ENCODE measurements around the gene CYP2R1. TPM values are rescaled to one million over a fixed set of nuclear protein-coding genes. Genes with fewer than 3 reads are reported as not detected.
A peak's percentile ranks its signal among the peaks of the same experiment; 100 is the strongest.

Gene CYP2R1
- total and polyA plus RNA-seq, 7 experiments from 2014 or later = 13.3 to 19.1 (median 15.1) TPM

DNA sequence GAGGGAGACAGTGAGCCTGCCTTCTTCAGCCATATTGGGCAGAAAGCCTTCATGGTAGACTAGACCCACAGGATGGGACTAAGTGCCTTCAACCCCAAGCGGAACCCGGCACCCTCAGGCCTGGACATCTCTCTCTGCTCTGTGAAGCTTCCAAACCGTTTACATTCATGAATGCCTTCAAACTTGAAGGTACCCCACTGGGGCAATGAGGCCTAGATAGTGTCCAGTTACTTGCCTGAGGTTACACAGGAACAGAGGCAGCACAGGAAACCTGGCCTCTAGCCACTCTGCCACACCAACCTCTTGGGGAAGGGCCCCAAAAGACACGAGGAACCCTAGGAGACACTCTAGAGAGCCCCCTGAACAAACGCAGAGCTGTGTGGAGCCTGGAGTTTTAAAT lies 14.5 kb upstream of the CYP2R1 start:
- DNase-seq (no peak), ATAC-seq (no peak)
- Mint-ChIP-seq H3K27ac (peak overlapping the region; percentile 2 to 94 (median 77)), H3K4me3 (peak overlapping the region; percentile 44 to 99 (median 88)), H3K36me3 (no peaks in the 10 kb centered on the region), H3K9me3 (peaks cover 0 to 2% (median 0%) of the 10 kb centered on the region in 11 donors), H3K4me1 (peaks cover 26 to 54% (median 43%) of the 10 kb centered on the region in 7 donors), H3K27me3 (no peaks in the 10 kb centered on the region)
- intact Hi-C loops (cut with micrococcal nuclease) = loop anchor here (5.0 to 10.0 kb wide), 6 partner anchors 832 to 1239 kb away; partner anchors contain the start of genes FAR1 (in 1 of the 2) and SPON1 (in 1 of the 2)
- ChIA-PET POLR2A (interaction anchor here (0.7 to 1.8 kb wide), 5 partner anchors 15 to 386 kb away, joined by 3 to 9 read pairs (median 5); partner anchors contain the start of gene CYP2R1), CTCF (interaction anchor here (0.6 to 6.4 kb wide), 24 partner anchors 9 to 1134 kb away, joined by 3 to 110 read pairs (median 6); partner anchors contain the start of genes CALCB and CYP2R1)
- H3K27me3 ChIP-seq (ENCODE audit: control insufficient read depth in 2 of 2, insufficient read depth in 2 of 2, low read length in 2 of 2) = no peaks in the 10 kb centered on the region
- H3K4me3 ChIP-seq (ENCODE audit: low read length) = no peak overlapping the region
- no peak overlapping the region for H3K27ac ChIP-seq (ENCODE audit: low read depth, low read length)
- H3K4me1 ChIP-seq (ENCODE audit: control insufficient read depth in 2 of 2, insufficient read depth in 2 of 2, low read length in 2 of 2) = peaks cover 0 to 9% of the 10 kb centered on the region in 2 donors
- peaks cover 0 to 5% (median 0%) of the 10 kb centered on the region in 3 experiments for H3K36me3 ChIP-seq (ENCODE audit: control insufficient read depth in 2 of 3, insufficient read depth in 3 of 3, low read length in 3 of 3)
- H3K9me3 ChIP-seq (ENCODE audit: control insufficient read depth in 2 of 3, low read length in 3 of 3) = no peaks in the 10 kb centered on the region

DNA sequence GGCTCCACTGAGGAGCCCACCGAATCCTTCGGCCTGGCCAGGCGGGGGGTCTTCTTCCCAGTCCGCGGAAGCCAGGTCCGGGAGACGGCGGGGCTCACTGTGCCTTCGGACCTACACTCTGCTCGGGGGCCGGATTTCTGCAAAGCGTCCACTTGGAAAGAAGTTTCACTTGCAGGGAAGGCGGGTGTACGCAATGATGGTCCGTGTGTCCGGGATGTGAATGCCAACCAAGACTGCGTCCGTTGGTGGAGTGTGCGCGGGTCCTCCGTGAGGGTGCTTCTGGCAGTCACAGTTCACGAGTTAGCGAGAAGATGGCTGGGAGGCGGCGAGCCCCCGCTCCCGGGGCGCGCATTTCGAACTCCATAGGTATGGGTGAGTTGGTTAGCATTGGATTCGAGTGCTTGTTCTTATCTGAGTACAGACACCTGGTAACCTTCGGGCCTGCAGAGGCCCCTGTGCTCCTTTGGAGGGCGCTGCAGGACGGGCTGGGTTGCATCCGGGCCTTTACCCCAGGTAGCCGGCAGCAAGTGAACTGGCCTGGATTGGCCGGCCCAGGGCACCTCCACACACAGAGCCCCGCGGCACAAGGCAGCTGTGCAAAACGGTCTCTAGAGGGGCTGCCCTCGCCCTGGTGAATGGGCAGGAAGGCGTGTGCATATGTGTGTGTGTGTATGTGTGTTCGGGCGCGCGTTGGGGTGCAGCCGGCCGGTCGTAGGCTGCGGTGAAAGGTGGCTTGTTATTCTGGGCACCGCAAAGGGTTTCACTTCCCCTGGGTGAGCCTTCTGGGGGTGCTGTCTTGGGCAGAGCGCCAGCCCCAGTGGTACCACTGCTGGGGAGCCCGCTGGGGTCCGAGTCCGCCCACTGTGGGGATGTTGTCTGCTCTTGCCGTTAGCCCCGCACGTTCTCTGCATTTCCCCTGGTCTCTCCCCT lies 13.3 kb upstream of the CYP2R1 start:
- H3K4me3 ChIP-seq (ENCODE audit: low read length) = peak overlapping the region; percentile 92
- peaks cover 0 to 2% (median 0%) of the 10 kb centered on the region in 11 donors for H3K9me3 Mint-ChIP-seq
- peak; percentile 64 to 84 (median 79) for DNase-seq
- no peaks in the 10 kb centered on the region for H3K27me3 Mint-ChIP-seq
- no peaks in the 10 kb centered on the region for H3K27me3 ChIP-seq (ENCODE audit: control insufficient read depth in 2 of 2, insufficient read depth in 2 of 2, low read length in 2 of 2)
- peak; percentile 84 for ATAC-seq
- POLR2A ChIA-PET = interaction anchor here (0.6 to 1.8 kb wide), 4 partner anchors 10 to 405 kb away, joined by 3 to 9 read pairs (median 5); partner anchors contain the start of genes COPB1, CYP2R1 and PDE3B
- H3K4me1 Mint-ChIP-seq = peaks cover 26 to 54% (median 43%) of the 10 kb centered on the region in 7 donors
- no peaks in the 10 kb centered on the region for H3K36me3 Mint-ChIP-seq
- peaks cover 0 to 5% (median 0%) of the 10 kb centered on the region in 3 experiments for H3K36me3 ChIP-seq (ENCODE audit: control insufficient read depth in 2 of 3, insufficient read depth in 3 of 3, low read length in 3 of 3)
- H3K27ac Mint-ChIP-seq = peak overlapping the region; percentile 88 to 96 (median 93)
- H3K27ac ChIP-seq (ENCODE audit: low read depth, low read length) = peak overlapping the region; percentile 74
- H3K9me3 ChIP-seq (ENCODE audit: control insufficient read depth in 2 of 3, low read length in 3 of 3) = no peaks in the 10 kb centered on the region
- intact Hi-C loops (cut with micrococcal nuclease) = loop anchor here (1.0 to 10.0 kb wide), 10 partner anchors 13 to 1238 kb away; partner anchors contain the start of genes CYP2R1 (in 2 of the 2), PSMA1 (in 2 of the 2), FAR1 (in 1 of the 2) and PDE3B (in 1 of the 2)
- CTCF ChIA-PET = interaction anchor here (0.6 to 6.4 kb wide), 11 partner anchors 14 to 595 kb away, joined by 3 to 110 read pairs (median 5); partner anchors contain the start of genes CALCB and CYP2R1
- H3K4me3 Mint-ChIP-seq = peak overlapping the region; percentile 92 to 99 (median 96)
- H3K4me1 ChIP-seq (ENCODE audit: control insufficient read depth in 2 of 2, insufficient read depth in 2 of 2, low read length in 2 of 2) = peaks cover 0 to 9% of the 10 kb centered on the region in 2 donors

DNA sequence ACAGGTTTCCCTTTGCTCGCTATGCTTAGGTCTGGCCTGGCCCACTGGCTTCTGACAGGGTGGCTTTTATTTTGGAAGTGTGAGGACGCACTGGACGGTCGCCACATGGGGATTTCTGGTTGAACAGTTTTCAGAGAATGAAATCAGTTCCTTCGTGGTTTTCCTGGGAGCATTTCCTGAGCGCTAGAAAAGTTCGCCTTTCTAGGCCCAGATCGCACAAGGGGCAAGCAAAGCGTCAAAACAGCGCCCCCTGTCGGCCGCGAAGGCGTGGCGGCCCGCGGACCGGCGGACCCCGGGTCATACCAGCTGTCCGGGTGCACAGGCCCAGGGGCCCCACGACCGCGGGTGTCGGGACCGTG lies 12.7 kb upstream of the CYP2R1 start:
- H3K27me3 ChIP-seq (ENCODE audit: control insufficient read depth in 2 of 2, insufficient read depth in 2 of 2, low read length in 2 of 2) = no peaks in the 10 kb centered on the region
- H3K36me3 Mint-ChIP-seq = no peaks in the 10 kb centered on the region
- peak overlapping the region; percentile 88 to 97 (median 94) for H3K27ac Mint-ChIP-seq
- intact Hi-C loops (cut with micrococcal nuclease) = loop anchor here (1.0 to 10.0 kb wide), 10 partner anchors 12 to 1237 kb away; partner anchors contain the start of genes CYP2R1 (in 2 of the 2), PSMA1 (in 2 of the 2), FAR1 (in 1 of the 2) and PDE3B (in 1 of the 2)
- H3K4me1 ChIP-seq (ENCODE audit: control insufficient read depth in 2 of 2, insufficient read depth in 2 of 2, low read length in 2 of 2) = peaks cover 0 to 9% of the 10 kb centered on the region in 2 donors
- peak overlapping the region; percentile 74 for H3K27ac ChIP-seq (ENCODE audit: low read depth, low read length)
- peaks cover 0 to 2% (median 0%) of the 10 kb centered on the region in 11 donors for H3K9me3 Mint-ChIP-seq
- H3K4me1 Mint-ChIP-seq = peaks cover 26 to 54% (median 43%) of the 10 kb centered on the region in 7 donors
- ChIA-PET CTCF (interaction anchor here (0.9 to 6.4 kb wide), 4 partner anchors 13 to 365 kb away, joined by 4 to 110 read pairs (median 6); partner anchors contain the start of genes CALCB and CYP2R1), POLR2A (interaction anchor here (1.5 to 1.8 kb wide), 2 partner anchors 13 to 260 kb away, joined by 7 to 9 read pairs; partner anchors contain the start of genes CYP2R1 and PDE3B)
- peak overlapping the region; percentile 92 for H3K4me3 ChIP-seq (ENCODE audit: low read length)
- H3K27me3 Mint-ChIP-seq = no peaks in the 10 kb centered on the region
- H3K36me3 ChIP-seq (ENCODE audit: control insufficient read depth in 2 of 3, insufficient read depth in 3 of 3, low read length in 3 of 3) = peaks cover 0 to 5% (median 0%) of the 10 kb centered on the region in 3 experiments
- peak; percentile 63 to 89 (median 72) for DNase-seq
- peak overlapping the region; percentile 92 to 99 (median 96) for H3K4me3 Mint-ChIP-seq
- ATAC-seq = peak; percentile 71
- H3K9me3 ChIP-seq (ENCODE audit: control insufficient read depth in 2 of 3, low read length in 3 of 3) = no peaks in the 10 kb centered on the region

DNA sequence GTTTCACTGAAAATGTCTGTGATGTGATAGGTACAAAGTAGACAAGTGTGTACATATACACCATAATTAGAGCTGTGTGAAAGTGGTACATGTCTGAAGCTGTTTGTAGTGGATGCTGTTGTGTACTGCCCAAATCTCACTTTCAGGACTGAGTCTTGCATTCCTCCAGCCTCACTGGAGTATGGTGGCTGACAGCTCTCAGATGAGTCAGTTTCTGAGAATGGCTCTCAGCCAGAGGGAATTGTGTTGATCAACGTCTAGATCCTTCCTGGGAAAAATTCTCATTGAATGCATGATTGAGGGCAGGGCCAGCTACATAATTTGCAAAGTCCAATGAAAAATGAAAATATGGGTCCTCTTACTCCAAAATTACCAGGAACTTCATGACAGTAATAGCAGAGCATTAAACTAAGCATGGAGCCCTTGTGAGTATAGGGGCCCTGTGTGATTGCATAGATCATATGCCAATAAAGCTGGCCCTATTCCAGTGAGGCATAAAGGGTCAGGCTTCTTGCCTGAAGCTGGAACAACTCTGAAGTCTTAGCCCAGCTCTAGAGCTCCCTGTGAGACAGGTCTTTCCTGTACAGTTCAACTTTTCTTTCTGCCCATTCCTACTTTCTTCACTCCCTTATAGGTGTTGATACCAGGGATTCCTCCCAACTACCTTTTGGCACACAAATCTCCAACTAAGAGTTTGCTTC lies 10.8 kb upstream of the CYP2R1 start:
- Mint-ChIP-seq H3K27ac (no peak overlapping the region), H3K36me3 (no peaks in the 10 kb centered on the region), H3K9me3 (peaks cover 0 to 2% (median 0%) of the 10 kb centered on the region in 11 donors), H3K27me3 (no peaks in the 10 kb centered on the region), H3K4me1 (peaks cover 19 to 43% (median 35%) of the 10 kb centered on the region in 7 donors), H3K4me3 (peak overlapping the region in 1 of 10 donors; percentile 29)
- POLR2A ChIA-PET = interaction anchor here (1.0 to 1.4 kb wide), 2 partner anchors 11 to 403 kb away, joined by 3 to 6 read pairs; partner anchors contain the start of genes COPB1 and CYP2R1
- peaks cover 0 to 5% (median 0%) of the 10 kb centered on the region in 3 experiments for H3K36me3 ChIP-seq (ENCODE audit: control insufficient read depth in 2 of 3, insufficient read depth in 3 of 3, low read length in 3 of 3)
- H3K9me3 ChIP-seq (ENCODE audit: control insufficient read depth in 2 of 3, low read length in 3 of 3) = no peaks in the 10 kb centered on the region
- no peak for ATAC-seq
- H3K27me3 ChIP-seq (ENCODE audit: control insufficient read depth in 2 of 2, insufficient read depth in 2 of 2, low read length in 2 of 2) = no peaks in the 10 kb centered on the region
- no peak overlapping the region for H3K27ac ChIP-seq (ENCODE audit: low read depth, low read length)
- no peak overlapping the region for H3K4me3 ChIP-seq (ENCODE audit: low read length)
- intact Hi-C loops (cut with micrococcal nuclease) = loop anchor here (10.0 kb wide), 4 partner anchors 828 to 1128 kb away; partner anchors contain the start of gene SPON1 (in 1 of the 2)
- DNase-seq = no peak
- peaks cover 0 to 9% of the 10 kb centered on the region in 2 donors for H3K4me1 ChIP-seq (ENCODE audit: control insufficient read depth in 2 of 2, insufficient read depth in 2 of 2, low read length in 2 of 2)
- CTCF ChIA-PET = interaction anchor here (0.5 to 2.0 kb wide), 6 partner anchors 103 to 434 kb away, joined by 3 to 12 read pairs (median 4); no protein-coding TSS in a partner anchor

DNA sequence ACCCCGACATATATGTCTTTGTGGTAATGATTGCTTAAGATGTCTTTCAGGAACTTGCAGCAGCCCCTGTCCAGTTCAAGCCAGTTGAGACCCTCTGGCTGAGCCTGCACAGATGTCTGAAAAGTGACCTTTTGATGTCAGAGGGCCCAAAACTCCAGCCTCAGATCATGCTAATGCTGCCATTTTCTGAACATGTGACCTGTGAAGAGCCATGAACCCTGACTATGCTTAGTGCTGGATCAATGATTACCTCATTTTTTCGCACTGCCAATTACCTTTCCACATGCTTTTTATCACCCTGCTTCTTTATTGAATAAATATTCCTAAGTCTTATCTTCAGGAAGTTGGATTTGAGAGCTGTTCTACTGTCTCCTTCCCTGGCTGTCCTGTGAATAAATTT lies 6.9 kb upstream of the CYP2R1 start:
- ChIA-PET POLR2A (interaction anchor here (0.6 to 0.7 kb wide), 2 partner anchors 39 to 366 kb away, joined by 3 read pairs; no protein-coding TSS in a partner anchor), CTCF (interaction anchor here (0.6 kb wide), 1 partner anchor 9 kb away, joined by 3 read pairs; no protein-coding TSS in a partner anchor)
- no peaks in the 10 kb centered on the region for H3K9me3 ChIP-seq (ENCODE audit: control insufficient read depth in 2 of 3, low read length in 3 of 3)
- Mint-ChIP-seq H3K27ac (no peak overlapping the region), H3K9me3 (peaks cover 0 to 3% (median 0%) of the 10 kb centered on the region in 11 donors), H3K27me3 (no peaks in the 10 kb centered on the region), H3K4me3 (no peak overlapping the region), H3K36me3 (no peaks in the 10 kb centered on the region), H3K4me1 (peaks cover 0 to 30% (median 10%) of the 10 kb centered on the region in 7 donors)
- no peaks in the 10 kb centered on the region for H3K27me3 ChIP-seq (ENCODE audit: control insufficient read depth in 2 of 2, insufficient read depth in 2 of 2, low read length in 2 of 2)
- ATAC-seq (no peak), DNase-seq (no peak)
- H3K4me3 ChIP-seq (ENCODE audit: low read length) = no peak overlapping the region
- no peaks in the 10 kb centered on the region for H3K36me3 ChIP-seq (ENCODE audit: control insufficient read depth in 2 of 3, insufficient read depth in 3 of 3, low read length in 3 of 3)
- intact Hi-C loops (cut with micrococcal nuclease) = loop anchor here in 1 of 2 donors (10.0 kb wide), 1 partner anchor 1034 kb away; no protein-coding TSS in a partner anchor
- H3K4me1 ChIP-seq (ENCODE audit: control insufficient read depth in 2 of 2, insufficient read depth in 2 of 2, low read length in 2 of 2) = peaks cover 0 to under 1% of the 10 kb centered on the region in 2 donors
- H3K27ac ChIP-seq (ENCODE audit: low read depth, low read length) = no peak overlapping the region
